LHCN-M2 (cell line): ENCODE results near the gene MT1G. TPM values are rescaled to one million over a fixed set of nuclear protein-coding genes. Genes with fewer than 3 reads are reported as not detected.
"Not testable (repeated sequence)": the region's sequence is repeated elsewhere in the genome, so short reads cannot be mapped to it uniquely, and the experiment has no call there.

ENCODE experiments used
- DNase-seq: peaks from one replicate; pipeline ENCODE4 v3.0.0-alpha.2; 2012; ENCODE audit warnings: low read depth
- total RNA-seq: library from RNA; depleted of rRNA; stranded (reverse); fragments of >200 nt; gene quantifications from 2 replicates; pipeline ENCODE4 v1.2.3, GENCODE V29; 2014

Gene MT1G
- total RNA-seq, 1 experiment from 2014 or later = 1.9 TPM

- DNase-seq = not testable (repeated sequence)
These were observed 2.3 kb downstream of the MT1G start for GRCh38 chr16:56665286-56666261.

- no peak for DNase-seq
These were observed 3.4 kb downstream of the MT1G start for GRCh38 chr16:56664506-56664905.

- no peak for DNase-seq
These were observed 5.2 kb downstream of the MT1G start for GRCh38 chr16:56662357-56663354.

GRCh38 chr16:56658327-56658875, 9.5 kb downstream of the MT1G start:
- DNase-seq = no peak

GRCh38 chr16:56657555-56658326, 10.1 kb downstream of the MT1G start, which contains the start of gene MT1F:
TSS of gene MT1F (plus strand) at chr16:56657959. CDS start at chr16:56658059, 100 bp downstream.
- no peak for DNase-seq

- no peak for DNase-seq
These were observed 14.6 kb downstream of the MT1G start for GRCh38 chr16:56653218-56653617.

GRCh38 chr16:56652600-56652999, 15.3 kb downstream of the MT1G start:
- no peak for DNase-seq

GRCh38 chr16:56651586-56651985, 16.3 kb downstream of the MT1G start, which contains the start of gene MT1B:
TSS of gene MT1B (plus strand) at chr16:56651886. CDS start at chr16:56651954, 68 bp downstream.
- DNase-seq = no peak

GRCh38 chr16:56649820-56650219, 18.0 kb downstream of the MT1G start:
- DNase-seq = no peak

GRCh38 chr16:56649271-56649670, 18.6 kb downstream of the MT1G start:
- DNase-seq = no peak

GRCh38 chr16:56647641-56648431, 20.0 kb downstream of the MT1G start:
- no peak for DNase-seq

- no peak for DNase-seq
These were observed 22.0 kb downstream of the MT1G start for GRCh38 chr16:56645838-56646237.

GRCh38 chr16:56645311-56645710, 22.6 kb downstream of the MT1G start:
- no peak for DNase-seq

GRCh38 chr16:56643833-56644232, 24.0 kb downstream of the MT1G start:
- DNase-seq = no peak

GRCh38 chr16:56643080-56643778, 24.6 kb downstream of the MT1G start:
- peak; percentile 36 for DNase-seq

- DNase-seq = no peak
These were observed 26.7 kb downstream of the MT1G start for GRCh38 chr16:56641166-56641565.

GRCh38 chr16:56640076-56640475, 27.8 kb downstream of the MT1G start:
- no peak for DNase-seq

GRCh38 chr16:56639045-56639444, 28.8 kb downstream of the MT1G start:
- DNase-seq = no peak
